ENCODE results near the gene TFAP2A. TPM values are rescaled to one million over a fixed set of nuclear protein-coding genes. Genes with fewer than 3 reads are reported as not detected.

Gene TFAP2A
- under 1 TPM in 7 of 9 donors, not detected in 2; 0.22 to 0.84 (median 0.50) TPM for total RNA-seq
- polyA plus RNA-seq, result under 1 TPM; 0.18 to 0.72 (median 0.30) TPM
- long read RNA-seq, donor 1, result 0 reads
- long read RNA-seq, donor 2, result 0 reads
- long read RNA-seq, donor 3, result 0 reads
- long read RNA-seq, donor 4, result 0 reads
- long read RNA-seq, donor 5, result 0 reads
- long read RNA-seq, donor 6, result 0 reads
- long read RNA-seq, donor 7, result 0 reads
- long read RNA-seq, donor 8, result 0 reads
- long read RNA-seq, donor 9, result 0 reads
- long read RNA-seq, donor 10, result 0 reads

- Histone ChIP-seq H3K27me3 (peaks cover 84% of the 10 kb centered on the region), H3K4me3 (peak within 1 kb of the TSS in 1 of 4 donors; percentile 17), H3K4me1 (replicated peaks in 1 of 2) (peaks cover 19 to 25% of the 10 kb centered on the region in 2 donors), H3K36me3 (replicated peaks in 1 of 2) (no peaks in the 10 kb centered on the region), H3K27ac (no peak within 1 kb of the TSS), H3K9me3 (replicated peaks in 1 of 3) (no peaks in the 10 kb centered on the region)
- 5 to 9% (median 6%) methylated on average over 45 to 58 of the region's 58 CpGs for WGBS, 4 donors
- no peak for DNase-seq
- no peak for TF ChIP-seq POLR2A (IDR thresholded peaks at IDR 0.05)
- TF ChIP-seq, protein P1, sequence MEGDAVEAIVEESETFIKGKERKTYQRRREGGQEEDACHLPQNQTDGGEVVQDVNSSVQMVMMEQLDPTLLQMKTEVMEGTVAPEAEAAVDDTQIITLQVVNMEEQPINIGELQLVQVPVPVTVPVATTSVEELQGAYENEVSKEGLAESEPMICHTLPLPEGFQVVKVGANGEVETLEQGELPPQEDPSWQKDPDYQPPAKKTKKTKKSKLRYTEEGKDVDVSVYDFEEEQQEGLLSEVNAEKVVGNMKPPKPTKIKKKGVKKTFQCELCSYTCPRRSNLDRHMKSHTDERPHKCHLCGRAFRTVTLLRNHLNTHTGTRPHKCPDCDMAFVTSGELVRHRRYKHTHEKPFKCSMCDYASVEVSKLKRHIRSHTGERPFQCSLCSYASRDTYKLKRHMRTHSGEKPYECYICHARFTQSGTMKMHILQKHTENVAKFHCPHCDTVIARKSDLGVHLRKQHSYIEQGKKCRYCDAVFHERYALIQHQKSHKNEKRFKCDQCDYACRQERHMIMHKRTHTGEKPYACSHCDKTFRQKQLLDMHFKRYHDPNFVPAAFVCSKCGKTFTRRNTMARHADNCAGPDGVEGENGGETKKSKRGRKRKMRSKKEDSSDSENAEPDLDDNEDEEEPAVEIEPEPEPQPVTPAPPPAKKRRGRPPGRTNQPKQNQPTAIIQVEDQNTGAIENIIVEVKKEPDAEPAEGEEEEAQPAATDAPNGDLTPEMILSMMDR (IDR thresholded peaks at IDR 0.05), result no peak
- intact Hi-C loops (cut with DNase I), result loop anchor here in 1 of 2 donors (10.0 kb wide), 1 partner anchor 380 kb away; no protein-coding TSS in a partner anchor
These were observed at the start of gene TFAP2A for GRCh38 chr6:10414756-10415616. Gene TFAP2A, minus strand, starts transcription at chr6:10415074. Its CDS starts 83 bp downstream, at chr6:10414991.

- WGBS, 4 donors, result 64 to 70% (median 67%) methylated on average over 16 of the region's 16 CpGs
- TF ChIP-seq, protein P1 (IDR thresholded peaks at IDR 0.05), result no peak
- TF ChIP-seq POLR2A (IDR thresholded peaks at IDR 0.05), result no peak
- no peaks in the 10 kb centered on the region for H3K4me1 ChIP-seq (replicated peaks in 1 of 2)
- no peak overlapping the region for H3K27ac ChIP-seq
- peaks cover 8% of the 10 kb centered on the region for H3K27me3 ChIP-seq
- intact Hi-C loops (cut with DNase I), result no loop called here
- no peaks in the 10 kb centered on the region for H3K9me3 ChIP-seq (replicated peaks in 1 of 3)
- DNase-seq, result no peak
- no peaks in the 10 kb centered on the region for H3K36me3 ChIP-seq (replicated peaks in 1 of 2)
- H3K4me3 ChIP-seq, result no peak overlapping the region
These were observed 48.9 kb upstream of the TFAP2A start for GRCh38 chr6:10463491-10464481.

DNA sequence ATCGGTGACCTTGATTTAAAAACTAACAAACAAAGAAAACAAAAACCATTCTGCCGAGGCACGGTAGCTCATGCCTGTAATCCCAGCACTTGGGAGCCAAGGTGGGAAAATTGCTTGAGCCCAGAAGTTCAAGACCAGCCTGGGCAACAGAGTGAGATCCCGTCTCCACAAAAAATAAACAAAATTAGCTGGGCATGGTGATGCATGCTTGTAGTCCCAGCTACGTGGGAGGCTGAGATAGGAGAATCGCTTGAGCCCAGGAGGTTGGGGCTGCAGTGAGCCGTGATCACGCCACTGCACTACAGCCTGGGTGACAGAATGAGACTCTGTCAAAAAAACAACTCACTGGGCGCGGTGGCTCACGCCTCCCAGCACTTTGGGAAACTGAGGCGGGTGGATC is 48.2 kb upstream of the TFAP2A start:
- Histone ChIP-seq H3K4me1 (replicated peaks in 1 of 2) (no peaks in the 10 kb centered on the region), H3K27me3 (peaks cover 8% of the 10 kb centered on the region), H3K36me3 (replicated peaks in 1 of 2) (no peaks in the 10 kb centered on the region), H3K27ac (no peak overlapping the region), H3K4me3 (no peak overlapping the region), H3K9me3 (replicated peaks in 1 of 3) (no peaks in the 10 kb centered on the region)
- TF ChIP-seq POLR2A (IDR thresholded peaks at IDR 0.05), result no peak
- TF ChIP-seq, protein P1 (IDR thresholded peaks at IDR 0.05), result no peak
- WGBS, 4 donors, result 74 to 84% (median 79%) methylated on average over 12 of the region's 12 CpGs
- intact Hi-C loops (cut with DNase I), result no loop called here
- DNase-seq, result no peak

Measured in adrenal gland (tissue), 19 donors.